Suprapubic skin (tissue), 4 donors: ENCODE measurements around the gene CFAP74. TPM values are rescaled to one million over a fixed set of nuclear protein-coding genes. Genes with fewer than 3 reads are reported as not detected.

ENCODE experiments used
- DNase-seq, 2 donors: peaks; one replicate each; pipeline ENCODE4 v3.0.0-alpha.2; 2019; ENCODE audit warnings: low spot score in 2 of 2
- H3K27ac ChIP-seq: fragments of 200-600 bp; sonication (generic); one replicate; pipeline ENCODE4 v1.5.1; 2019
- H3K27me3 ChIP-seq: fragments of 200-600 bp; sonication (generic); one replicate; pipeline ENCODE4 v1.5.1; 2019
- H3K36me3 ChIP-seq: fragments of 200-600 bp; sonication (generic); one replicate; pipeline ENCODE4 v1.5.1; 2019
- H3K4me1 ChIP-seq: fragments of 200-600 bp; sonication (generic); one replicate; pipeline ENCODE4 v1.5.1; 2019
- H3K4me3 ChIP-seq: fragments of 200-600 bp; sonication (generic); one replicate; pipeline ENCODE4 v1.5.1; 2019; ENCODE audit warnings: mild to moderate bottlenecking
- H3K9me3 ChIP-seq: fragments of 200-600 bp; sonication (generic); one replicate; pipeline ENCODE4 v1.5.1; 2019
- CTCF ChIP-seq, 2 donors: fragments of 200-600 bp in 1 of 2; fragments of 450-650 bp in 1 of 2; sonication (generic) in 1 of 2; IDR thresholded peaks; one replicate each; pipeline ENCODE4 v1.5.1; 2016 to 2019; ENCODE audit warnings: antibody characterized with exemption in 2 of 2, mild to moderate bottlenecking in 1 of 2, moderate library complexity in 1 of 2
- EP300 ChIP-seq: sonication (generic); formaldehyde crosslinking; IDR thresholded peaks from one replicate; pipeline ENCODE4 v1.6.1; 2017; ENCODE audit warnings: antibody characterized with exemption
- POLR2A ChIP-seq, 2 donors: fragments of 450-650 bp; IDR thresholded peaks; one replicate each; pipeline ENCODE4 v1.6.1; 2017; ENCODE audit warnings: antibody characterized with exemption in 2 of 2, mild to moderate bottlenecking in 2 of 2, moderate library complexity in 2 of 2
- POLR2AphosphoS5 ChIP-seq, 3 donors: sonication (generic); formaldehyde crosslinking; IDR thresholded peaks; one replicate each; pipeline ENCODE4 v1.6.1; 2017; ENCODE audit warnings: antibody characterized with exemption in 3 of 3
- WGBS: methylation state at CpG from one replicate; pipeline ENCODE4 v1.1.5; 2018; 5-methylcytosine and 5-hydroxymethylcytosine counted together
- total RNA-seq, 4 donors: library from RNA; depleted of rRNA; stranded (reverse); fragments of >200 nt; gene quantifications; one replicate each; pipeline ENCODE4 v1.1.0, GENCODE V29; 2016

Gene CFAP74
- total RNA-seq, 4 donors from 2014 or later: not detected

GRCh38 chr1:2043886-2044285, 40.3 kb upstream of the CFAP74 start:
- Histone ChIP-seq H3K36me3 (no peaks in the 10 kb centered on the region), H3K4me1 (peaks cover 24% of the 10 kb centered on the region), H3K27me3 (peaks cover 14% of the 10 kb centered on the region), H3K9me3 (no peaks in the 10 kb centered on the region), H3K4me3 (no peak overlapping the region), H3K27ac (no peak overlapping the region)
- 98% methylated on average over 4 of the region's 4 CpGs for WGBS
- no peak for DNase-seq
- TF ChIP-seq POLR2AphosphoS5 (IDR thresholded peaks at IDR 0.05) (no peak), EP300 (no peak), CTCF (IDR thresholded peaks at IDR 0.05) (no peak), POLR2A (IDR thresholded peaks at IDR 0.05) (no peak)

- Histone ChIP-seq H3K4me3 (no peak overlapping the region), H3K27ac (no peak overlapping the region), H3K4me1 (peaks cover 24% of the 10 kb centered on the region), H3K27me3 (peaks cover 12% of the 10 kb centered on the region), H3K9me3 (no peaks in the 10 kb centered on the region), H3K36me3 (no peaks in the 10 kb centered on the region)
- WGBS: 79% methylated on average over 32 of the region's 41 CpGs
- TF ChIP-seq EP300 (no peak), CTCF (IDR thresholded peaks at IDR 0.05) (no peak), POLR2A (IDR thresholded peaks at IDR 0.05) (no peak), POLR2AphosphoS5 (IDR thresholded peaks at IDR 0.05) (no peak)
- no peak for DNase-seq
These were observed 39.5 kb upstream of the CFAP74 start for GRCh38 chr1:2042830-2043773.

GRCh38 chr1:2041887-2042286, 38.3 kb upstream of the CFAP74 start:
- no peaks in the 10 kb centered on the region for H3K9me3 ChIP-seq
- no peak for DNase-seq
- TF ChIP-seq EP300 (no peak), POLR2A (IDR thresholded peaks at IDR 0.05) (no peak), CTCF (IDR thresholded peaks at IDR 0.05) (no peak), POLR2AphosphoS5 (IDR thresholded peaks at IDR 0.05) (no peak)
- WGBS: 52% methylated on average over 4 of the region's 4 CpGs
- peaks cover 6% of the 10 kb centered on the region for H3K27me3 ChIP-seq
- no peak overlapping the region for H3K4me3 ChIP-seq
- no peaks in the 10 kb centered on the region for H3K36me3 ChIP-seq
- peaks cover 24% of the 10 kb centered on the region for H3K4me1 ChIP-seq
- no peak overlapping the region for H3K27ac ChIP-seq

- Histone ChIP-seq H3K4me3 (no peak overlapping the region), H3K9me3 (no peaks in the 10 kb centered on the region), H3K36me3 (no peaks in the 10 kb centered on the region), H3K4me1 (peaks cover 21% of the 10 kb centered on the region), H3K27me3 (peaks cover under 1% of the 10 kb centered on the region), H3K27ac (no peak overlapping the region)
- 40% methylated on average over 1 of the region's 15 CpGs for whole genome bisulfite sequencing
- TF ChIP-seq POLR2AphosphoS5 (IDR thresholded peaks at IDR 0.05) (no peak), EP300 (no peak), CTCF (IDR thresholded peaks at IDR 0.05) (no peak), POLR2A (IDR thresholded peaks at IDR 0.05) (no peak)
- DNase-seq: no peak
These were observed 37.7 kb upstream of the CFAP74 start for GRCh38 chr1:2041305-2041704.

- DNase-seq: no peak
- Histone ChIP-seq H3K27ac (no peak overlapping the region), H3K9me3 (no peaks in the 10 kb centered on the region), H3K4me1 (peaks cover under 1% of the 10 kb centered on the region), H3K4me3 (no peak overlapping the region), H3K27me3 (peaks cover 10% of the 10 kb centered on the region), H3K36me3 (no peaks in the 10 kb centered on the region)
- 85% methylated on average over 8 of the region's 8 CpGs for WGBS
- TF ChIP-seq POLR2AphosphoS5 (IDR thresholded peaks at IDR 0.05) (no peak), POLR2A (IDR thresholded peaks at IDR 0.05) (no peak), CTCF (IDR thresholded peaks at IDR 0.05) (no peak), EP300 (no peak)
These were observed 35.7 kb upstream of the CFAP74 start for GRCh38 chr1:2039251-2039650.
